ENCODE data around the gene UGT1A9. TPM values are rescaled to one million over a fixed set of nuclear protein-coding genes. Genes with fewer than 3 reads are reported as not detected.

The UGT1A9 gene
- total and polyA plus RNA-seq, 2 of the 13 experiments (the other 11 are each of a cell fraction or from before 2014, with no cell fraction given): 0.07 TPM; not detected in 1

DNA sequence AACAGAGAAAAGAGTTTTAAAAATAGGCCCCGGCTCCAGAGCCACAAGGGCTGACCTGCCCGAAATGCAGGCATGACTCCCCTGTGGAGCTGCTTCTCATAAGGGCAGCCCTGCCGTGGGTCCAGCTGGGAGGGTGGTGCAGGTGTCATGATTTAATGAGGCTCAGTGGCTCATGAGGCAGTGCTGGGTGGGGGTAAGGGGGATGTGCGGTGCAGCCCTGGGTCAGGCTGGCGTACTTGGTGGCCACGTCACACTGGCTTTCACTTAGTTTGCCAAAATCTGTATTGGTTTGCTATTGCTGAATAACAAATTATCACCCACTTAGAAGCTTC lies 149.0 kb downstream of the UGT1A9 start:
- FAIRE-seq (no peak), ATAC-seq (no peak), DNase-seq (ENCODE audit: low spot score) (no peak)
- H3K4me2 ChIP-seq (ENCODE audit: low read depth, low read length): no peak overlapping the region
- intact Hi-C loops (cut with micrococcal nuclease; ENCODE audit: unreplicated experiment): no loop called here
- no peak overlapping the region for H2AFZ ChIP-seq (ENCODE audit: low read length)
- ChIA-PET POLR2A (no interaction called here), CTCF (ENCODE audit: low intra/inter-chr PET ratio, low total read pairs) (no interaction called here)
- H4K20me1 ChIP-seq (ENCODE audit: insufficient read depth, low read length): no peaks in the 10 kb centered on the region
- WGBS (ENCODE audit: low lambda C conversion rate): 79% methylated on average over 4 of the region's 6 CpGs
- H3K9me3 ChIP-seq (ENCODE audit: low read length): no peaks in the 10 kb centered on the region
- peaks cover 23% of the 10 kb centered on the region for H3K4me1 ChIP-seq (ENCODE audit: insufficient read depth, low read length)
- H3K79me2 ChIP-seq (ENCODE audit: insufficient read depth, low read length): no peaks in the 10 kb centered on the region
- H3K27ac ChIP-seq (ENCODE audit: extremely low read length, insufficient read depth, low read length): no peak overlapping the region
- no peak overlapping the region for H3K4me3 ChIP-seq (replicated peaks in 1 of 3; ENCODE audit: insufficient read depth in 1 of 3, low read depth in 2 of 3, low read length in 3 of 3)
- no TSS peak for BruUV-seq (replicated peaks)
- TF ChIP-seq HHEX (CRISPR knock-in tag; IDR thresholded peaks at IDR 0.05): no peak
- no peaks in the 10 kb centered on the region for H3K36me3 ChIP-seq (replicated peaks in 1 of 2; ENCODE audit: control insufficient read depth in 1 of 2, insufficient read depth in 2 of 2, low read length in 2 of 2)
- H3K27me3 ChIP-seq (ENCODE audit: control insufficient read depth in 1 of 2, insufficient read depth in 2 of 2, low read length in 2 of 2): peaks cover 8 to 34% of the 10 kb centered on the region in 2 experiments
- in situ Hi-C loops (cut with HindIII; ENCODE audit: extremely low pct_ligation_motif_present, low pct_unique_long_range_greater_than_20kb): no loop called here
- no peak overlapping the region for H3K9ac ChIP-seq (ENCODE audit: insufficient read depth, low read depth, low read length)

DNA sequence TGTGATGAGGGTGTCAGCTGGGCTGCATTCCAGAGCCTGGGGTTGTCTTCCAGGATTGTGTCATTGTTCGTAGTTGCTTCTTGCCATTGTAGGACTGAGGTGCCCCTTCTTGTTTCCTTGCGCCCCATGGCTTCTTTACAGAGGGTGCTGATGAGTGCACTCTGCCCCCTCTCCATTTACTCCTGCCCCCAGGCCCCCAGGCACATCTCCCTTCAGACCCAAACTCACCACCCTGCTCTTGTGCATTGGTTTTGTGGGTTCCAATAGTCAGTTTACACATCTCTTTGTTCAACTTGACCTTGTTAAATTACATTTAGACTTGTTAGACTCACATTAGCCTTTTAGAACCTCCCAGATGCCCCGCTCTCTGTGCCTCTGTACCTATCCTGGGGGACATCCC lies 149.5 kb downstream of the UGT1A9 start:
- TF ChIP-seq ATAD3A (CRISPR knock-in tag; IDR thresholded peaks at IDR 0.05): no peak
- no peak for TF ChIP-seq KDM6A (CRISPR knock-in tag; IDR thresholded peaks at IDR 0.05; ENCODE audit: low read depth)
- no peak for TF ChIP-seq RARA (CRISPR knock-in tag; IDR thresholded peaks at IDR 0.05)
- POLR2A ChIA-PET: no interaction called here
- H3K4me3 ChIP-seq (replicated peaks in 1 of 3; ENCODE audit: insufficient read depth in 1 of 3, low read depth in 2 of 3, low read length in 3 of 3): no peak overlapping the region
- H2AFZ ChIP-seq (ENCODE audit: low read length): no peak overlapping the region
- no peaks in the 10 kb centered on the region for H3K9me3 ChIP-seq (ENCODE audit: low read length)
- no TSS peak for BruUV-seq (replicated peaks)
- CTCF ChIA-PET (ENCODE audit: low intra/inter-chr PET ratio, low total read pairs): no interaction called here
- intact Hi-C loops (cut with micrococcal nuclease; ENCODE audit: unreplicated experiment): no loop called here
- no peak overlapping the region for H3K9ac ChIP-seq (ENCODE audit: insufficient read depth, low read depth, low read length)
- ATAC-seq (no peak), FAIRE-seq (no peak), DNase-seq (ENCODE audit: low spot score) (no peak)
- H3K4me1 ChIP-seq (ENCODE audit: insufficient read depth, low read length): peaks cover 23% of the 10 kb centered on the region
- in situ Hi-C loops (cut with HindIII; ENCODE audit: extremely low pct_ligation_motif_present, low pct_unique_long_range_greater_than_20kb): no loop called here
- H3K27me3 ChIP-seq (ENCODE audit: control insufficient read depth in 1 of 2, insufficient read depth in 2 of 2, low read length in 2 of 2): peaks cover 8 to 34% of the 10 kb centered on the region in 2 experiments
- no peak overlapping the region for H3K27ac ChIP-seq (ENCODE audit: extremely low read length, insufficient read depth, low read length)
- H4K20me1 ChIP-seq (ENCODE audit: insufficient read depth, low read length): no peaks in the 10 kb centered on the region
- no peak overlapping the region for H3K4me2 ChIP-seq (ENCODE audit: low read depth, low read length)
- no peaks in the 10 kb centered on the region for H3K36me3 ChIP-seq (replicated peaks in 1 of 2; ENCODE audit: control insufficient read depth in 1 of 2, insufficient read depth in 2 of 2, low read length in 2 of 2)
- WGBS (ENCODE audit: low lambda C conversion rate): 40% methylated on average over 3 of the region's 3 CpGs
- H3K79me2 ChIP-seq (ENCODE audit: insufficient read depth, low read length): no peaks in the 10 kb centered on the region

GRCh38 chr2:233821709-233822100 lies 150.0 kb downstream of the UGT1A9 start:
- Histone ChIP-seq H3K79me2 (ENCODE audit: insufficient read depth, low read length) (no peaks in the 10 kb centered on the region), H3K9ac (ENCODE audit: insufficient read depth, low read depth, low read length) (no peak overlapping the region), H3K27me3 (ENCODE audit: control insufficient read depth in 1 of 2, insufficient read depth in 2 of 2, low read length in 2 of 2) (peaks cover 8 to 29% of the 10 kb centered on the region in 2 experiments), H3K36me3 (replicated peaks in 1 of 2; ENCODE audit: control insufficient read depth in 1 of 2, insufficient read depth in 2 of 2, low read length in 2 of 2) (no peaks in the 10 kb centered on the region), H4K20me1 (ENCODE audit: insufficient read depth, low read length) (no peaks in the 10 kb centered on the region), H3K27ac (ENCODE audit: extremely low read length, insufficient read depth, low read length) (no peak overlapping the region), H3K4me2 (ENCODE audit: low read depth, low read length) (no peak overlapping the region), H3K9me3 (ENCODE audit: low read length) (no peaks in the 10 kb centered on the region), H3K4me1 (ENCODE audit: insufficient read depth, low read length) (peaks cover 21% of the 10 kb centered on the region), H3K4me3 (replicated peaks in 1 of 3; ENCODE audit: insufficient read depth in 1 of 3, low read depth in 2 of 3, low read length in 3 of 3) (no peak overlapping the region), H2AFZ (ENCODE audit: low read length) (no peak overlapping the region)
- WGBS (ENCODE audit: low lambda C conversion rate): 84% methylated on average over 5 of the region's 8 CpGs
- no peak for ATAC-seq
- in situ Hi-C loops (cut with HindIII; ENCODE audit: extremely low pct_ligation_motif_present, low pct_unique_long_range_greater_than_20kb) (no loop called here), intact Hi-C loops (cut with micrococcal nuclease; ENCODE audit: unreplicated experiment) (no loop called here)
- CTCF ChIA-PET (ENCODE audit: low intra/inter-chr PET ratio, low total read pairs): no interaction called here
- FAIRE-seq: no peak
- no peak for DNase-seq (ENCODE audit: low spot score)
- POLR2A ChIA-PET: no interaction called here
- TF ChIP-seq IKZF1 (IDR thresholded peaks at IDR 0.05): no peak
- no peak for TF ChIP-seq SMYD3 (CRISPR knock-in tag; IDR thresholded peaks at IDR 0.05)
- TF ChIP-seq ZNF572 (CRISPR knock-in tag; IDR thresholded peaks at IDR 0.05): no peak
- no peak for TF ChIP-seq SMAD9 (CRISPR knock-in tag; IDR thresholded peaks at IDR 0.05)
- no peak for TF ChIP-seq ARNT2 (CRISPR knock-in tag; IDR thresholded peaks at IDR 0.05; ENCODE audit: low read depth)
- TF ChIP-seq, protein P1, sequence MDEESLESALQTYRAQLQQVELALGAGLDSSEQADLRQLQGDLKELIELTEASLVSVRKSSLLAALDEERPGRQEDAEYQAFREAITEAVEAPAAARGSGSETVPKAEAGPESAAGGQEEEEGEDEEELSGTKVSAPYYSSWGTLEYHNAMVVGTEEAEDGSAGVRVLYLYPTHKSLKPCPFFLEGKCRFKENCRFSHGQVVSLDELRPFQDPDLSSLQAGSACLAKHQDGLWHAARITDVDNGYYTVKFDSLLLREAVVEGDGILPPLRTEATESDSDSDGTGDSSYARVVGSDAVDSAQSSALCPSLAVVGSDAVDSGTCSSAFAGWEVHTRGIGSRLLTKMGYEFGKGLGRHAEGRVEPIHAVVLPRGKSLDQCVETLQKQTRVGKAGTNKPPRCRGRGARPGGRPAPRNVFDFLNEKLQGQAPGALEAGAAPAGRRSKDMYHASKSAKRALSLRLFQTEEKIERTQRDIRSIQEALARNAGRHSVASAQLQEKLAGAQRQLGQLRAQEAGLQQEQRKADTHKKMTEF (CRISPR knock-in tag; IDR thresholded peaks at IDR 0.05): no peak
- TF ChIP-seq PPARG (CRISPR knock-in tag; conservative IDR thresholded peaks at IDR 0.05): no peak
- TF ChIP-seq RBAK (CRISPR knock-in tag; IDR thresholded peaks at IDR 0.05): no peak
- no TSS peak for BruUV-seq (replicated peaks)
